ENCODE data around the gene KRT31.

DNA sequence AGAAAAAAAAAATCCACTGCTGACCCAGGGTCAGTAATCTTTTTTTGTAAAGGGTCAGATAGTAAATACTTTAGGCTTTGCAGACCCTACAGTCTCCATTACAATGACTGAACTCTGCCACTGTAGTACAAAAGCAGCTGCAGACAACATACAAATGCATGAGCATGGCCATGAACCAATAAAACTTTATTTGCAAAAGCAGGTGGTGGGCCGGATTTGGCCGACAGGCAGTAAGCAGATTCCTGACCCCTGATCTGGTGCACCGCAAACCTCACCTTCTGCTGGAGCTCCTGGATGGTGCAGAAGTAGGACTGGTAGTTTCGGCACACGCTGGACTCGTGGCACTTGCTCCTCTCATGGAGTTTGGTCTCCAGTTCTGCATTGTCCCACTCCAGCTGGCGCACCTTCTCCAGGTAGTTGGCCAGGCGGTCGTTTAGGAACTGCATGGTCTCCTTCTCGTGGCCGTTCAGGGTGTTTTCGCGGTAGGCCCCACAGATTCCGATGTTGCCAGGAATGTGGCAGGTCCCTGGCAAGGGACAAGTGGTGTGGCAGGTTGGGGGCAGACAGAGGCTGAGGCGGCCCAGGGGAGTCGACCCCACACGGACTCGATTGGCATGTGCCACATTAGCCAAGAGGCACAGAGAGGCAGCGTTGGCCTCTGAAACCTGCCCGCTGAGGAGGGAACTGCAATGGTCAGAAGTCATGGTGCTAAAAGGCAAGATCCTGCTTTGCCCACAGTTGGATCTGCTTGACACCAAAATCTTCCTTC lies 13.8 kb upstream of the KRT31 start:
- TF ChIP-seq, protein P1, sequence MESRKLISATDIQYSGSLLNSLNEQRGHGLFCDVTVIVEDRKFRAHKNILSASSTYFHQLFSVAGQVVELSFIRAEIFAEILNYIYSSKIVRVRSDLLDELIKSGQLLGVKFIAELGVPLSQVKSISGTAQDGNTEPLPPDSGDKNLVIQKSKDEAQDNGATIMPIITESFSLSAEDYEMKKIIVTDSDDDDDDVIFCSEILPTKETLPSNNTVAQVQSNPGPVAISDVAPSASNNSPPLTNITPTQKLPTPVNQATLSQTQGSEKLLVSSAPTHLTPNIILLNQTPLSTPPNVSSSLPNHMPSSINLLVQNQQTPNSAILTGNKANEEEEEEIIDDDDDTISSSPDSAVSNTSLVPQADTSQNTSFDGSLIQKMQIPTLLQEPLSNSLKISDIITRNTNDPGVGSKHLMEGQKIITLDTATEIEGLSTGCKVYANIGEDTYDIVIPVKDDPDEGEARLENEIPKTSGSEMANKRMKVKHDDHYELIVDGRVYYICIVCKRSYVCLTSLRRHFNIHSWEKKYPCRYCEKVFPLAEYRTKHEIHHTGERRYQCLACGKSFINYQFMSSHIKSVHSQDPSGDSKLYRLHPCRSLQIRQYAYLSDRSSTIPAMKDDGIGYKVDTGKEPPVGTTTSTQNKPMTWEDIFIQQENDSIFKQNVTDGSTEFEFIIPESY (IDR thresholded peaks at IDR 0.05; ENCODE audit: borderline replicate concordance, low read depth): no peak
- TF ChIP-seq POLR2AphosphoS5 (IDR thresholded peaks at IDR 0.05; ENCODE audit: low read depth, low read length): no peak
- TF ChIP-seq, protein P2, sequence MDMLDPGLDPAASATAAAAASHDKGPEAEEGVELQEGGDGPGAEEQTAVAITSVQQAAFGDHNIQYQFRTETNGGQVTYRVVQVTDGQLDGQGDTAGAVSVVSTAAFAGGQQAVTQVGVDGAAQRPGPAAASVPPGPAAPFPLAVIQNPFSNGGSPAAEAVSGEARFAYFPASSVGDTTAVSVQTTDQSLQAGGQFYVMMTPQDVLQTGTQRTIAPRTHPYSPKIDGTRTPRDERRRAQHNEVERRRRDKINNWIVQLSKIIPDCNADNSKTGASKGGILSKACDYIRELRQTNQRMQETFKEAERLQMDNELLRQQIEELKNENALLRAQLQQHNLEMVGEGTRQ (IDR thresholded peaks at IDR 0.05; ENCODE audit: borderline replicate concordance, low read depth, low read length): no peak
- no peak for TF ChIP-seq RFX5 (IDR thresholded peaks at IDR 0.05; ENCODE audit: low read length)
- TF ChIP-seq, protein P3, sequence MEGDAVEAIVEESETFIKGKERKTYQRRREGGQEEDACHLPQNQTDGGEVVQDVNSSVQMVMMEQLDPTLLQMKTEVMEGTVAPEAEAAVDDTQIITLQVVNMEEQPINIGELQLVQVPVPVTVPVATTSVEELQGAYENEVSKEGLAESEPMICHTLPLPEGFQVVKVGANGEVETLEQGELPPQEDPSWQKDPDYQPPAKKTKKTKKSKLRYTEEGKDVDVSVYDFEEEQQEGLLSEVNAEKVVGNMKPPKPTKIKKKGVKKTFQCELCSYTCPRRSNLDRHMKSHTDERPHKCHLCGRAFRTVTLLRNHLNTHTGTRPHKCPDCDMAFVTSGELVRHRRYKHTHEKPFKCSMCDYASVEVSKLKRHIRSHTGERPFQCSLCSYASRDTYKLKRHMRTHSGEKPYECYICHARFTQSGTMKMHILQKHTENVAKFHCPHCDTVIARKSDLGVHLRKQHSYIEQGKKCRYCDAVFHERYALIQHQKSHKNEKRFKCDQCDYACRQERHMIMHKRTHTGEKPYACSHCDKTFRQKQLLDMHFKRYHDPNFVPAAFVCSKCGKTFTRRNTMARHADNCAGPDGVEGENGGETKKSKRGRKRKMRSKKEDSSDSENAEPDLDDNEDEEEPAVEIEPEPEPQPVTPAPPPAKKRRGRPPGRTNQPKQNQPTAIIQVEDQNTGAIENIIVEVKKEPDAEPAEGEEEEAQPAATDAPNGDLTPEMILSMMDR (IDR thresholded peaks at IDR 0.05): no peak
- TF ChIP-seq TEAD4 (IDR thresholded peaks at IDR 0.05; ENCODE audit: borderline replicate concordance, insufficient read depth): no peak
- no peak for TF ChIP-seq YY1 (IDR thresholded peaks at IDR 0.05; ENCODE audit: low read depth)
- TF ChIP-seq, protein P4, sequence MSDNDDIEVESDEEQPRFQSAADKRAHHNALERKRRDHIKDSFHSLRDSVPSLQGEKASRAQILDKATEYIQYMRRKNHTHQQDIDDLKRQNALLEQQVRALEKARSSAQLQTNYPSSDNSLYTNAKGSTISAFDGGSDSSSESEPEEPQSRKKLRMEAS (IDR thresholded peaks at IDR 0.05; ENCODE audit: low read depth): no peak
- TF ChIP-seq, protein P5, sequence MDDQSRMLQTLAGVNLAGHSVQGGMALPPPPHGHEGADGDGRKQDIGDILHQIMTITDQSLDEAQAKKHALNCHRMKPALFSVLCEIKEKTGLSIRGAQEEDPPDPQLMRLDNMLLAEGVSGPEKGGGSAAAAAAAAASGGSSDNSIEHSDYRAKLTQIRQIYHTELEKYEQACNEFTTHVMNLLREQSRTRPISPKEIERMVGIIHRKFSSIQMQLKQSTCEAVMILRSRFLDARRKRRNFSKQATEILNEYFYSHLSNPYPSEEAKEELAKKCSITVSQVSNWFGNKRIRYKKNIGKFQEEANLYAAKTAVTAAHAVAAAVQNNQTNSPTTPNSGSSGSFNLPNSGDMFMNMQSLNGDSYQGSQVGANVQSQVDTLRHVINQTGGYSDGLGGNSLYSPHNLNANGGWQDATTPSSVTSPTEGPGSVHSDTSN (IDR thresholded peaks at IDR 0.05): no peak
- no peak for TF ChIP-seq JUND (IDR thresholded peaks at IDR 0.05)
- no peak for TF ChIP-seq RAD21 (IDR thresholded peaks at IDR 0.05; ENCODE audit: low read length)
- TF ChIP-seq, protein P6, sequence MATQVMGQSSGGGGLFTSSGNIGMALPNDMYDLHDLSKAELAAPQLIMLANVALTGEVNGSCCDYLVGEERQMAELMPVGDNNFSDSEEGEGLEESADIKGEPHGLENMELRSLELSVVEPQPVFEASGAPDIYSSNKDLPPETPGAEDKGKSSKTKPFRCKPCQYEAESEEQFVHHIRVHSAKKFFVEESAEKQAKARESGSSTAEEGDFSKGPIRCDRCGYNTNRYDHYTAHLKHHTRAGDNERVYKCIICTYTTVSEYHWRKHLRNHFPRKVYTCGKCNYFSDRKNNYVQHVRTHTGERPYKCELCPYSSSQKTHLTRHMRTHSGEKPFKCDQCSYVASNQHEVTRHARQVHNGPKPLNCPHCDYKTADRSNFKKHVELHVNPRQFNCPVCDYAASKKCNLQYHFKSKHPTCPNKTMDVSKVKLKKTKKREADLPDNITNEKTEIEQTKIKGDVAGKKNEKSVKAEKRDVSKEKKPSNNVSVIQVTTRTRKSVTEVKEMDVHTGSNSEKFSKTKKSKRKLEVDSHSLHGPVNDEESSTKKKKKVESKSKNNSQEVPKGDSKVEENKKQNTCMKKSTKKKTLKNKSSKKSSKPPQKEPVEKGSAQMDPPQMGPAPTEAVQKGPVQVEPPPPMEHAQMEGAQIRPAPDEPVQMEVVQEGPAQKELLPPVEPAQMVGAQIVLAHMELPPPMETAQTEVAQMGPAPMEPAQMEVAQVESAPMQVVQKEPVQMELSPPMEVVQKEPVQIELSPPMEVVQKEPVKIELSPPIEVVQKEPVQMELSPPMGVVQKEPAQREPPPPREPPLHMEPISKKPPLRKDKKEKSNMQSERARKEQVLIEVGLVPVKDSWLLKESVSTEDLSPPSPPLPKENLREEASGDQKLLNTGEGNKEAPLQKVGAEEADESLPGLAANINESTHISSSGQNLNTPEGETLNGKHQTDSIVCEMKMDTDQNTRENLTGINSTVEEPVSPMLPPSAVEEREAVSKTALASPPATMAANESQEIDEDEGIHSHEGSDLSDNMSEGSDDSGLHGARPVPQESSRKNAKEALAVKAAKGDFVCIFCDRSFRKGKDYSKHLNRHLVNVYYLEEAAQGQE (IDR thresholded peaks at IDR 0.05; ENCODE audit: low read depth, low read length): no peak
